Measurements from ENCODE around the gene MSL1. TPM values are rescaled to one million over a fixed set of nuclear protein-coding genes. Genes with fewer than 3 reads are reported as not detected.

MSL1 gene
- total and polyA plus RNA-seq, 9 of the 15 experiments (the other 6 are each of a cell fraction or from before 2014, with no cell fraction given): 13.8 to 120 (median 61.9) TPM

DNA sequence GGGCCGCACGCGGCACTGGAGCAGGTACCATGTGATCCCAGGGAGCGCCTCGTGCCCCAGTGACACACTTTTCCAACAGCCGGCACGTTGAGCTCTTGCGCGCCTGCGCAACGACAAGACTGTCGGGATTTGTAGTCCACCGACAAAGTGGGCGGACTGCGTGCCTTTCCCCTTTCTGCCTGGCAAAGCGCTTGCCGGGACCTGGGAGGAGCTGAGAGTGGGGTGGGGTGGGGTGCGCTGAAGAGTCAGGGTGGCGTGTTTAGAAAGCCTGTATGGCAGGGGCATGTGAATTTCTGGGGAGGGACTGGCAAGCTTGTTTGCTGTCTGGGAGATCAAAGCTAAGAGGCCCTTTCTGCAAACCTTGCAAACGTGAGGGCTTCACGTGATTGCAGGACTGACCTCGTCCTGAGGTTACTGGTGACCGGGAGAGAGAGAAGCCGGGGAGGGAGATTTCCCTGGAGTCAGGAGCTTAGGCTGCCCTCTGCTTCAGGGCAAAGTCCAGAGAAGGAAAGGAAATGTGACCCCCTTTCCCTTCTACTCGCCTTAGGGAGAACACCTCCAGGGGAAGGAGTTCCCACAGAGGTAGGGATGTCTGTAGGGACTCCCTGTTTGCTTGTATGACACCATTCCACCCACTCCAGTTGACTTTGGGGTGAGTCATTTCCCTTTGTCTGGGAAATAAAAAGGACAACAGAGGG lies 21.0 kb upstream of the MSL1 start (continued):
- TF ChIP-seq HOXB6 (CRISPR knock-in tag; IDR thresholded peaks at IDR 0.05; ENCODE audit: borderline replicate concordance) (no peak), PRPF4 (IDR thresholded peaks at IDR 0.05; ENCODE audit: insufficient read depth, low read depth, low read length, poor library complexity, severe bottlenecking) (no peak), STAT5A (IDR thresholded peaks at IDR 0.05; ENCODE audit: borderline replicate concordance, low read length) (no peak), NR4A1 (CRISPR knock-in tag; IDR thresholded peaks at IDR 0.05) (no peak), NR4A1 (tag; IDR thresholded peaks at IDR 0.05) (no peak), RBBP5 (IDR thresholded peaks at IDR 0.05; ENCODE audit: borderline replicate concordance, insufficient read depth, low read length, poor library complexity, severe bottlenecking) (no peak), HNRNPK (IDR thresholded peaks at IDR 0.05; ENCODE audit: low read depth, low read length, poor library complexity, severe bottlenecking) (no peak), JUND (IDR thresholded peaks at IDR 0.05; ENCODE audit: borderline replicate concordance, low read depth, low read length) (peak; percentile 92), JUND (tag; IDR thresholded peaks at IDR 0.05; ENCODE audit: borderline replicate concordance, low read depth, low read length) (peak; percentile 88; the same call in 2 of the 3 replicates), CBX5 (IDR thresholded peaks at IDR 0.05; ENCODE audit: borderline replicate concordance, low read depth) (no peak), ZNF197 (CRISPR knock-in tag; IDR thresholded peaks at IDR 0.05; ENCODE audit: low read depth) (no peak), E2F4 (CRISPR knock-in tag; IDR thresholded peaks at IDR 0.05; ENCODE audit: low read depth) (no peak), ZNF76 (CRISPR knock-in tag; IDR thresholded peaks at IDR 0.05; ENCODE audit: borderline replicate concordance) (no peak), ARID4B (CRISPR knock-in tag; IDR thresholded peaks at IDR 0.05) (peak; percentile 21), ZNF224 (CRISPR knock-in tag; IDR thresholded peaks at IDR 0.05) (no peak), ARHGAP35 (IDR thresholded peaks at IDR 0.05; ENCODE audit: partially characterized antibody) (no peak), KAT8 (IDR thresholded peaks at IDR 0.05; ENCODE audit: low read depth) (no peak), CCNT2 (IDR thresholded peaks at IDR 0.05; ENCODE audit: borderline replicate concordance, extremely low read depth, insufficient read length, low read depth, low read length) (peak; percentile 60), NFRKB (IDR thresholded peaks at IDR 0.05; ENCODE audit: low read depth) (no peak), ZNF785 (CRISPR knock-in tag; IDR thresholded peaks at IDR 0.05) (no peak), SPI1 (IDR thresholded peaks at IDR 0.05; ENCODE audit: borderline replicate concordance, low read depth, low read length) (peak; percentile 47; the same call in 1 of the 2 replicates)
- TF ChIP-seq, protein P1, sequence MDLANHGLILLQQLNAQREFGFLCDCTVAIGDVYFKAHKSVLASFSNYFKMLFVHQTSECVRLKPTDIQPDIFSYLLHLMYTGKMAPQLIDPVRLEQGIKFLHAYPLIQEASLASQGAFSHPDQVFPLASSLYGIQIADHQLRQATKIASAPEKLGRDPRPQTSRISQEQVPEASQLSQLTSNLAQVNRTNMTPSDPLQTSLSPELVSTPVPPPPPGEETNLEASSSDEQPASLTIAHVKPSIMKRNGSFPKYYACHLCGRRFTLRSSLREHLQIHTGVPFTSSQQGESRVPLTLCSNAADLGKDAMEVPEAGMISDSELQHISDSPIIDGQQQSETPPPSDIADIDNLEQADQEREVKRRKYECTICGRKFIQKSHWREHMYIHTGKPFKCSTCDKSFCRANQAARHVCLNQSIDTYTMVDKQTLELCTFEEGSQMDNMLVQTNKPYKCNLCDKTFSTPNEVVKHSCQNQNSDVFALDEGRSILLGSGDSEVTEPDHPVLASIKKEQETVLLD (IDR thresholded peaks at IDR 0.05): peak; percentile 95
